Measurements from ENCODE around the gene DGKG.

The DGKG gene

GRCh38 chr3:186316666-186317260 is 45.3 kb downstream of the DGKG start:
- no peak for DNase-seq

GRCh38 chr3:186315581-186316354 is 46.3 kb downstream of the DGKG start:
- no peak for DNase-seq

GRCh38 chr3:186314896-186315295 is 47.1 kb downstream of the DGKG start:
- DNase-seq = no peak

- DNase-seq = no peak
Measured at GRCh38 chr3:186311441-186311840, 50.6 kb downstream of the DGKG start.

- DNase-seq = no peak
Measured at GRCh38 chr3:186308549-186308948, 53.5 kb downstream of the DGKG start.

GRCh38 chr3:186307594-186308221 is 54.3 kb downstream of the DGKG start:
- DNase-seq = peak; percentile 68

- no peak for DNase-seq
Measured at GRCh38 chr3:186305286-186305685, 56.7 kb downstream of the DGKG start.

- no peak for DNase-seq
Measured at GRCh38 chr3:186303965-186304364, 58.1 kb downstream of the DGKG start.

- DNase-seq = no peak
Measured at GRCh38 chr3:186299327-186299726, 62.7 kb downstream of the DGKG start.

GRCh38 chr3:186298876-186299275 is 63.2 kb downstream of the DGKG start:
- no peak for DNase-seq

GRCh38 chr3:186290796-186291195 is 71.2 kb downstream of the DGKG start:
- no peak for DNase-seq

- DNase-seq = no peak
Measured at GRCh38 chr3:186287711-186288110, 74.3 kb downstream of the DGKG start.

- no peak for DNase-seq
Measured at GRCh38 chr3:186286114-186286513, 75.9 kb downstream of the DGKG start.

GRCh38 chr3:186284661-186285060 is 77.4 kb downstream of the DGKG start:
- DNase-seq = no peak

GRCh38 chr3:186284349-186284652 is 77.7 kb downstream of the DGKG start:
- DNase-seq = no peak

- no peak for DNase-seq
Measured at GRCh38 chr3:186283651-186284348, 78.2 kb downstream of the DGKG start.

GRCh38 chr3:186283096-186283495 is 78.9 kb downstream of the DGKG start:
- DNase-seq = no peak

GRCh38 chr3:186281176-186281575 is 80.9 kb downstream of the DGKG start:
- no peak for DNase-seq

GRCh38 chr3:186280737-186281136 is 81.3 kb downstream of the DGKG start:
- no peak for DNase-seq

- no peak for DNase-seq
Measured at GRCh38 chr3:186277268-186277909, 84.6 kb downstream of the DGKG start.

GRCh38 chr3:186275436-186275835 is 86.6 kb downstream of the DGKG start:
- DNase-seq = no peak

- DNase-seq = no peak
Measured at GRCh38 chr3:186273586-186273985, 88.4 kb downstream of the DGKG start.

- DNase-seq = no peak
Measured at GRCh38 chr3:186270701-186271100, 91.3 kb downstream of the DGKG start.
